Measurements from ENCODE around the gene ICAM1. TPM values are rescaled to one million over a fixed set of nuclear protein-coding genes. Genes with fewer than 3 reads are reported as not detected.
A peak's percentile ranks its signal among the peaks of the same experiment; 100 is the strongest.

Gene ICAM1
- total and polyA plus RNA-seq, 4 donors = 88.4 to 391 (median 185) TPM

DNA sequence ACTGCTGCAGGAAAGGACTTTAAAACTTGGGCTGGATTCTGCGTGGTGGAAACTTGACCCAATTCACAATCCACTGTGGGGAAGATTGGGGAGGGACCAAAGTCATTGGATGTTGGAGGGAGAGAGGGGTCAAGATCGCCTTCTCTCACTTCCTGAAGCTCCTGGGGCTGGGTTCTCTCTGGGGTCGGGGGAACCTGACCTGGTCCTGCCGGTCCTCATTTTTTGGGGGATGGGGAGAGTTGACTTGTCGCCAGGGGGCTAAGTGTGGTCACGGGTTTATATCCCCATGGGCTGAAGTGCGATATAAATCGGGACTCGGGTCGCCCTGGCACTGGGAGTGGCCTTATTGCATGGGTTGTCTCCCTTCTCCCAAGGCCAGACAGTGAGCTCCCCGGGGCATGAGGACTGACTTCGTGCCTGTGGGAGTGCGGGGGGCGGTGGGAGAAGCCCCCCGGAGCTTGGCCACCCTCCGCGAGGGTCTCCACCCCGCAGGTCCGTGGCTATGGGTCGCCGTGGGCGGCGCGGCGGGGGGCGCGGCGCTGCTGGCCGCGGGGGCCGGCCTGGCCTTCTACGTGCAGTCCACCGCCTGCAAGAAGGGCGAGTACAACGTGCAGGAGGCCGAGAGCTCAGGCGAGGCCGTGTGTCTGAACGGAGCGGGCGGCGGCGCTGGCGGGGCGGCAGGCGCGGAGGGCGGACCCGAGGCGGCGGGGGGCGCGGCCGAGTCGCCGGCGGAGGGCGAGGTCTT is 25.1 kb downstream of the ICAM1 start:
- WGBS, 2 donors = 10 to 22% methylated on average over 55 to 58 of the region's 58 CpGs
- H3K4me3 ChIP-seq = no peak overlapping the region
- H3K36me3 ChIP-seq (ENCODE audit: control insufficient read depth in 4 of 4, insufficient read depth in 4 of 4, low read length in 4 of 4) = peaks cover 0 to 5% (median 0%) of the 10 kb centered on the region in 4 donors
- TF ChIP-seq CTCF (IDR thresholded peaks at IDR 0.05; ENCODE audit: control extremely low read depth, extremely low read depth) = no peak
- peaks cover 0 to 49% (median 19%) of the 10 kb centered on the region in 3 donors for H3K27me3 ChIP-seq (ENCODE audit: control insufficient read depth in 3 of 3, insufficient read depth in 3 of 3, low read length in 2 of 3)
- H3K9me3 ChIP-seq (ENCODE audit: control insufficient read depth in 4 of 4, insufficient read depth in 3 of 4, low read length in 3 of 4) = peaks cover 0 to 7% (median 0%) of the 10 kb centered on the region in 4 donors
- peak in 2 of 3 donors; percentile 29 to 33 for DNase-seq
- H3K27ac ChIP-seq (ENCODE audit: low read depth in 1 of 2, low read length in 1 of 2) = no peak overlapping the region
- no peak for ATAC-seq (ENCODE audit: insufficient read depth, low FRiP score)
- H3K4me1 ChIP-seq (ENCODE audit: control insufficient read depth in 5 of 5, insufficient read depth in 5 of 5, low read length in 5 of 5) = peaks cover 0 to 31% (median 9%) of the 10 kb centered on the region in 5 donors
- no peak overlapping the region for H3K9ac ChIP-seq (ENCODE audit: insufficient read depth in 1 of 2, low read length in 2 of 2)

DNA sequence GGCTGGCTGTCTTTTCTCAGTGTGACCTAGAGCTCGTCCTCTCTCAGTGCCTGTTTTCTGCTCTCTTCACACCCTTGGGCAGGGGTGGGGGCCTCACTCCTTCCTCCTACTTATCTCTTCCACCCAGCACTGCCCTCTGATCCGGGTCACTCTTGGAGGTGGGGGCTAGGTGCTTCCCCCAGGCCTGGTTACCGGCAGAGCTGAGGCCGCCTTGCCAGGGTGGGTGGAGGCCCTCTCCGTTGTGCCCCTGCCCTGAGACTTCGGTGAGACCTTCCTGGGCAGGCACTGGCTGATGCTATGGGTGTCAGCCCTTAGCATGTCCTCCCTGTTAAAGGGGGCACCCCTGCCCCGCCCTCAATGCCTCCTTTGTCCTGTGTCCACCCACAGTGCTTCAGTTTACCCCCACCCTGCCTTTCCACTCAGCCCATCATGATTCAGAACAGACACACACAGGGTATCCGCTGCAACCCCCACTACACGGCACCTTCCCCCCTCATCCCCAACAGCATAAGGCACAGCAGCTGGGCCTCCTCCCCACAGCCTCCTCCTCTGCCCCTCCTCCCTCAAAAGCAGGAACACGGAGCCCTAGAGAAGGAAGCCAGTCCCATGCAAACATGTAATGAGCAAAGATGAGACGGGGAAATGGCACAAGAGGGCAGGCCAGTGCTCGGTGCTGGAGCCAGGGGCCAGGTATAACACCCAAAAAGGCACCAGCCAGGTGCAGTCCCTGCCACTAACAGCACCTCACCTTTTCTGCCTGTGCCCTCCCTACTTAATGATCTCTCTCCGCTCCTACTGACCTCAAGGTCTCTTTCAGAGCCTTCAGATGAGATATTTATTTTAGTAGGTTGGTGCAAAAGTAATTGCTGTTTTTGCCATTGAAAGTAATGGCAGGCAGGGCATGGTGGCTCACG is 28.9 kb downstream of the ICAM1 start:
- Histone ChIP-seq H3K36me3 (ENCODE audit: control insufficient read depth in 4 of 4, insufficient read depth in 4 of 4, low read length in 4 of 4) (peaks cover 0 to 2% (median under 1%) of the 10 kb centered on the region in 4 donors), H3K9ac (ENCODE audit: insufficient read depth in 1 of 2, low read length in 2 of 2) (no peak overlapping the region), H3K4me1 (ENCODE audit: control insufficient read depth in 5 of 5, insufficient read depth in 5 of 5, low read length in 5 of 5) (peaks cover 0 to 12% (median 0%) of the 10 kb centered on the region in 5 donors), H3K27ac (ENCODE audit: low read depth in 1 of 2, low read length in 1 of 2) (no peak overlapping the region), H3K4me3 (no peak overlapping the region), H3K27me3 (ENCODE audit: control insufficient read depth in 3 of 3, insufficient read depth in 3 of 3, low read length in 2 of 3) (peaks cover 0 to 17% (median 6%) of the 10 kb centered on the region in 3 donors), H3K9me3 (ENCODE audit: control insufficient read depth in 4 of 4, insufficient read depth in 3 of 4, low read length in 3 of 4) (no peaks in the 10 kb centered on the region)
- ATAC-seq (ENCODE audit: insufficient read depth, low FRiP score) = no peak
- TF ChIP-seq CTCF (IDR thresholded peaks at IDR 0.05; ENCODE audit: control extremely low read depth, extremely low read depth) = no peak
- DNase-seq = peak in 1 of 3 donors; percentile 6
- 33 to 43% methylated on average over 14 of the region's 14 CpGs for WGBS, 2 donors

- Histone ChIP-seq H3K27ac (ENCODE audit: low read depth in 1 of 2, low read length in 1 of 2) (peak overlapping the region in 1 of 2 donors; percentile 41), H3K4me1 (ENCODE audit: control insufficient read depth in 5 of 5, insufficient read depth in 5 of 5, low read length in 5 of 5) (no peaks in the 10 kb centered on the region), H3K9ac (ENCODE audit: insufficient read depth in 1 of 2, low read length in 2 of 2) (no peak overlapping the region), H3K27me3 (ENCODE audit: control insufficient read depth in 3 of 3, insufficient read depth in 3 of 3, low read length in 2 of 3) (no peaks in the 10 kb centered on the region), H3K36me3 (ENCODE audit: control insufficient read depth in 4 of 4, insufficient read depth in 4 of 4, low read length in 4 of 4) (peaks cover 0 to 11% (median 4%) of the 10 kb centered on the region in 4 donors), H3K4me3 (no peak overlapping the region), H3K9me3 (ENCODE audit: control insufficient read depth in 4 of 4, insufficient read depth in 3 of 4, low read length in 3 of 4) (no peaks in the 10 kb centered on the region)
- no peak for TF ChIP-seq CTCF (IDR thresholded peaks at IDR 0.05; ENCODE audit: control extremely low read depth, extremely low read depth)
- DNase-seq = no peak
- ATAC-seq (ENCODE audit: insufficient read depth, low FRiP score) = peak; percentile 57
- 47 to 67% methylated on average over 17 of the region's 17 CpGs for WGBS, 2 donors
Observed at GRCh38 chr19:10305139-10305806, 34.4 kb downstream of the ICAM1 start.
